Measurements from ENCODE around the gene BASP1. TPM values are rescaled to one million over a fixed set of nuclear protein-coding genes. Genes with fewer than 3 reads are reported as not detected.

BASP1 gene
- total and polyA plus RNA-seq, 2 experiments from 2014 or later: 87.5 to 114 TPM

- TF ChIP-seq ZNF462 (CRISPR knock-in tag; IDR thresholded peaks at IDR 0.05): no peak
- no peak for TF ChIP-seq POLR2AphosphoS5 (IDR thresholded peaks at IDR 0.05; ENCODE audit: low read depth)
- TF ChIP-seq, protein P1, sequence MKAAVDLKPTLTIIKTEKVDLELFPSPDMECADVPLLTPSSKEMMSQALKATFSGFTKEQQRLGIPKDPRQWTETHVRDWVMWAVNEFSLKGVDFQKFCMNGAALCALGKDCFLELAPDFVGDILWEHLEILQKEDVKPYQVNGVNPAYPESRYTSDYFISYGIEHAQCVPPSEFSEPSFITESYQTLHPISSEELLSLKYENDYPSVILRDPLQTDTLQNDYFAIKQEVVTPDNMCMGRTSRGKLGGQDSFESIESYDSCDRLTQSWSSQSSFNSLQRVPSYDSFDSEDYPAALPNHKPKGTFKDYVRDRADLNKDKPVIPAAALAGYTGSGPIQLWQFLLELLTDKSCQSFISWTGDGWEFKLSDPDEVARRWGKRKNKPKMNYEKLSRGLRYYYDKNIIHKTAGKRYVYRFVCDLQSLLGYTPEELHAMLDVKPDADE (IDR thresholded peaks at IDR 0.05): no peak
- no peak for TF ChIP-seq EZH2 (IDR thresholded peaks at IDR 0.05; ENCODE audit: low read depth, unreplicated experiment)
- TF ChIP-seq REST (IDR thresholded peaks at IDR 0.05; ENCODE audit: unreplicated experiment): no peak
- no peak for TF ChIP-seq ZNF114 (CRISPR knock-in tag; IDR thresholded peaks at IDR 0.05)
- TF ChIP-seq ZNF331 (CRISPR knock-in tag; IDR thresholded peaks at IDR 0.05; ENCODE audit: low read depth): no peak
Observed at GRCh38 chr5:17182494-17182893, 34.9 kb upstream of the BASP1 start (continued).

Data from GM23338 (cell line).